Measurements from ENCODE around the gene GJA9. TPM values are rescaled to one million over a fixed set of nuclear protein-coding genes. Genes with fewer than 3 reads are reported as not detected.

Gene GJA9
- total RNA-seq, 2 donors from 2014 or later = 0.09 to 0.28 TPM

DNA sequence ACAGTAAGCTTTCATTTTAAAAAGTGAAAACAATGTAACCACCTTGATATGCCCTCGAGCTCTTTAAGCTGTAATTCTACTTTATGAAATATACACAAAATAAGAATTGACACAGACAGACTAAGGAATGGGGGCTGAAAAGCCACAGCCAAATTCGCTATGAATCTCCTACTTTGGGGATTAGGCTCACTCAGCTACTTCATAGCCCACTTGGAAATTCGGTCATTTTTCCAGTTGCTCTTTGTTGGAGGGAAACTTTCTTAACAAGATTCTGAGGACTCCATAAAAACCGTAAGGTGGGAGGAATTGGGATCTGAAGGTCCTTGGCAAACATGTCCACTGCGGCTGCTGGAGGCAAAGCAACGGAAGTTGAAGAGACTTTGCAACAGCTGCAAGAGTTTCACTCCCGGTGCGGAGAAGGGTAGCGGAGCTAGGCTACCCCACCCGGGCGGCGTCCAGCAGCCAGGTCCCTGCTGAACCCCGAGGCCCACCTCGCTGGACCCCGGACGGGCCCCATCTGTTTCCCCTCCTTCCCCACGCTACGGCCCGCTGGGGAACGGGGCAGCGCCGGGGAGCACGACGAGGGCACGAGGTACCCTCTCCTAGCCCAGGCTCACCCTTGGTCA, 8.9 kb downstream of the GJA9 start:
- TF ChIP-seq, protein P1, sequence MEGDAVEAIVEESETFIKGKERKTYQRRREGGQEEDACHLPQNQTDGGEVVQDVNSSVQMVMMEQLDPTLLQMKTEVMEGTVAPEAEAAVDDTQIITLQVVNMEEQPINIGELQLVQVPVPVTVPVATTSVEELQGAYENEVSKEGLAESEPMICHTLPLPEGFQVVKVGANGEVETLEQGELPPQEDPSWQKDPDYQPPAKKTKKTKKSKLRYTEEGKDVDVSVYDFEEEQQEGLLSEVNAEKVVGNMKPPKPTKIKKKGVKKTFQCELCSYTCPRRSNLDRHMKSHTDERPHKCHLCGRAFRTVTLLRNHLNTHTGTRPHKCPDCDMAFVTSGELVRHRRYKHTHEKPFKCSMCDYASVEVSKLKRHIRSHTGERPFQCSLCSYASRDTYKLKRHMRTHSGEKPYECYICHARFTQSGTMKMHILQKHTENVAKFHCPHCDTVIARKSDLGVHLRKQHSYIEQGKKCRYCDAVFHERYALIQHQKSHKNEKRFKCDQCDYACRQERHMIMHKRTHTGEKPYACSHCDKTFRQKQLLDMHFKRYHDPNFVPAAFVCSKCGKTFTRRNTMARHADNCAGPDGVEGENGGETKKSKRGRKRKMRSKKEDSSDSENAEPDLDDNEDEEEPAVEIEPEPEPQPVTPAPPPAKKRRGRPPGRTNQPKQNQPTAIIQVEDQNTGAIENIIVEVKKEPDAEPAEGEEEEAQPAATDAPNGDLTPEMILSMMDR (IDR thresholded peaks at IDR 0.05) = no peak
- no peak for TF ChIP-seq POLR2AphosphoS5 (IDR thresholded peaks at IDR 0.05)
- TF ChIP-seq POLR2A (IDR thresholded peaks at IDR 0.05) = no peak
- H3K4me1 ChIP-seq (replicated peaks) = no peaks in the 10 kb centered on the region
- H3K36me3 ChIP-seq = no peaks in the 10 kb centered on the region
- peak overlapping the region; percentile 42 to 59 for H3K27ac ChIP-seq
- no peaks in the 10 kb centered on the region for H3K9me3 ChIP-seq
- intact Hi-C loops (cut with DNase I) = no loop called here
- H3K27me3 ChIP-seq (replicated peaks; ENCODE audit: insufficient read depth) = no peaks in the 10 kb centered on the region
- H3K4me3 ChIP-seq = peak overlapping the region; percentile 59 to 64
- 4% methylated on average over 18 of the region's 25 CpGs for WGBS
- no peak for DNase-seq (ENCODE audit: low spot score)

DNA sequence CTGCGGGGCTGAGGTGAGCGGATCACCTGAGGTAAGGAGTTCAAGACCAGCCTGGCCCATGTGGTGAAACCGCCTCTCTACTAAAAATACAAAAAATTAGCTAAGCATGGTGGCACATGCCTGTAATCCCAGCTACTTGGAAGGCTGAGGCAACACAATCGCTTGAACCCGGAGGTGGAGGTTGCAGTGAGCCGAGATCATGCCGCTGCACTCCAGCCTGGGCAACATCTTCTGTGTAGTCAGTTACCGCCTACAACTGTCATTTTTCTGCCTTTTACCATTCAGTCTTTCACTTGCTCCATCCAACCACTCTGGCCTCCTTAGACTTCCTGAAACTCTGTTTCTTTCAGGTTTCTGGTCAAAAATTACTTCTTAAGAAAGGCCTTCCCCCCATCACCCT, 10.4 kb downstream of the GJA9 start:
- 94% methylated on average over 8 of the region's 8 CpGs for WGBS
- Histone ChIP-seq H3K36me3 (no peaks in the 10 kb centered on the region), H3K27me3 (replicated peaks; ENCODE audit: insufficient read depth) (no peaks in the 10 kb centered on the region), H3K4me1 (replicated peaks) (no peaks in the 10 kb centered on the region), H3K27ac (no peak overlapping the region), H3K9me3 (no peaks in the 10 kb centered on the region), H3K4me3 (no peak overlapping the region)
- TF ChIP-seq POLR2AphosphoS5 (IDR thresholded peaks at IDR 0.05) = no peak
- no peak for TF ChIP-seq POLR2A (IDR thresholded peaks at IDR 0.05)
- TF ChIP-seq, protein P1 (IDR thresholded peaks at IDR 0.05) = no peak
- no peak for DNase-seq (ENCODE audit: low spot score)
- intact Hi-C loops (cut with DNase I) = no loop called here

DNA sequence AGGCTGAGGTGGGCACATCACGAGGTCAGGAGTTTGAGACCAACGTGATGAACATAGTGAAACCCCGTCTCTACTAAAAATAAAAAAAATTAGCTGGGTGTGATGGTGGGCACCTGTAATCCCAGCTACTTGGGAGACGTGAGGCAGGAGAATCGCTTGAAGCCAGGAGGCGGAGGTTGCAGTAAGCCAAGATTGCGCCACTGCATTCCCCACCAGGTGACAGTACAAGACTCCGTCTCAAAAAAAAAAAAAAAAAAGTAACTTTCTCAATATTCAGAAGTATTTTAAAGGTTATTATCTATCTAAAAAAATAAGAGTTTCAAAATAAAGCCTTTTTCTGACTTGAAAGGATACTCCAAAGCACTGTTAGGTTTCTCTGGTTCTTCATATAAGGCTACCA, 14.2 kb downstream of the GJA9 start:
- intact Hi-C loops (cut with DNase I) = loop anchor here (10.0 kb wide), 1 partner anchor 668 kb away; no protein-coding TSS in a partner anchor
- Histone ChIP-seq H3K27ac (no peak overlapping the region), H3K4me1 (replicated peaks) (no peaks in the 10 kb centered on the region), H3K27me3 (replicated peaks; ENCODE audit: insufficient read depth) (no peaks in the 10 kb centered on the region), H3K4me3 (no peak overlapping the region), H3K36me3 (no peaks in the 10 kb centered on the region), H3K9me3 (no peaks in the 10 kb centered on the region)
- no peak for DNase-seq (ENCODE audit: low spot score)
- 92% methylated on average over 8 of the region's 8 CpGs for WGBS
- TF ChIP-seq POLR2A (IDR thresholded peaks at IDR 0.05) (no peak), POLR2AphosphoS5 (IDR thresholded peaks at IDR 0.05) (no peak)
- TF ChIP-seq, protein P1 (IDR thresholded peaks at IDR 0.05) = no peak

DNA sequence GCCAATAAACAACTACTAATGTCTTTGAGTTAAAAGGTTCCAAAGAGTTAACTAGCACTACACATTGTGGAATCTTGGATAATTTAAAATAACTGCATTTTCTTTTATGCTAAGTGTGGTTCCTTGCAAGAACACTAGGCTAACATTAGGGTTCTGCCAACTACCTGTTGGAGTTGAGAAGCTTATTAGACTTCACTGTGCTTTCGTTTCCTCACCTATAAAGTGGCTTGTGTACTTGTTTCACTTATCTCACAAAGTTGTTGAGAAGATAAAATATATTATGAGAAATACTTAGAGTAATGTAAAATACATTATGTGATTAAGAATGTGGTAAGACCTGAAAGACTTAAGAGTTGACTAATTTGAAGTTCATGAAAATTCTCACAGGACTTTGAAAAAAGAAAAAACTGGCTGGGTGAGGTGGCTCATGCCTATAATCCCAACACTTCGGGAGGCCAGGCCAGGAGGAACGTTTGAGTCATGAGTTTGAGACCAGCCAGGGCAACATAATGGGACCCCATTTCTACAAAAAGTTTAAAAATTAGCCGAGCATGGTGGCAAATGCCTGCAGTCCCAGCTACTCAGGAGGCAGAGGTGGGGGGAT, 16.2 kb downstream of the GJA9 start:
- Histone ChIP-seq H3K36me3 (no peaks in the 10 kb centered on the region), H3K27ac (no peak overlapping the region), H3K4me1 (replicated peaks) (no peaks in the 10 kb centered on the region), H3K4me3 (no peak overlapping the region), H3K9me3 (no peaks in the 10 kb centered on the region), H3K27me3 (replicated peaks; ENCODE audit: insufficient read depth) (no peaks in the 10 kb centered on the region)
- intact Hi-C loops (cut with DNase I) = loop anchor here (10.0 kb wide), 1 partner anchor 670 kb away; no protein-coding TSS in a partner anchor
- TF ChIP-seq, protein P1 (IDR thresholded peaks at IDR 0.05) = peak in 1 of 4 experiments; percentile 9
- no peak for TF ChIP-seq POLR2AphosphoS5 (IDR thresholded peaks at IDR 0.05)
- WGBS = 63% methylated on average over 4 of the region's 4 CpGs
- no peak for DNase-seq (ENCODE audit: low spot score)

DNA sequence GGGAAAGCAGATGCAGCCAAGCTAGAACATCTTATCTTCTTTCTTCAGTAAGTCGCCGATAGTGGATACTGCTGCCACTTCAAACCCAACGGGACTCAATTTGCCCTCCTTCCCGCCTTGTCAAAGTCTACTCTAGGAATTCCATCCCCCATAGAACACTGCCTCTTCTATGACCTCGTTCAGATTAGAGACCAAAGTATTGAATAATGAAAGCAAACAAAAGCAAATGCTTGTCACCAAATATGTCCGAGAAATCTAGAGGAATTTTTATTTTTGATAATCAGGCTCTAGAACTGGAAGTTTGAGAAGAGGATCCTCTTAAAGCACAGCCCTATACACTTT, 21.0 kb downstream of the GJA9 start:
- H3K4me1 ChIP-seq (replicated peaks) = peaks cover 3% of the 10 kb centered on the region
- TF ChIP-seq POLR2A (IDR thresholded peaks at IDR 0.05) (no peak), POLR2AphosphoS5 (IDR thresholded peaks at IDR 0.05) (no peak)
- TF ChIP-seq, protein P1 (IDR thresholded peaks at IDR 0.05) = no peak
- no peaks in the 10 kb centered on the region for H3K9me3 ChIP-seq
- H3K36me3 ChIP-seq = no peaks in the 10 kb centered on the region
- intact Hi-C loops (cut with DNase I) = loop anchor here (5.0 to 10.0 kb wide), 2 partner anchors 227 to 674 kb away; no protein-coding TSS in a partner anchor
- H3K4me3 ChIP-seq = peak overlapping the region; percentile 77 to 78
- no peaks in the 10 kb centered on the region for H3K27me3 ChIP-seq (replicated peaks; ENCODE audit: insufficient read depth)
- WGBS = 7% methylated on average over 6 of the region's 6 CpGs
- no peak for DNase-seq (ENCODE audit: low spot score)
- peak overlapping the region; percentile 68 to 94 for H3K27ac ChIP-seq
